Measurements from ENCODE around the gene CD160. TPM values are rescaled to one million over a fixed set of nuclear protein-coding genes. Genes with fewer than 3 reads are reported as not detected.

The CD160 gene
- total and polyA plus RNA-seq, 10 of the 15 experiments (the other 5 are each of a cell fraction or from before 2014, with no cell fraction given): 0.06 to 1.1 (median 0.26) TPM; not detected in 5

DNA sequence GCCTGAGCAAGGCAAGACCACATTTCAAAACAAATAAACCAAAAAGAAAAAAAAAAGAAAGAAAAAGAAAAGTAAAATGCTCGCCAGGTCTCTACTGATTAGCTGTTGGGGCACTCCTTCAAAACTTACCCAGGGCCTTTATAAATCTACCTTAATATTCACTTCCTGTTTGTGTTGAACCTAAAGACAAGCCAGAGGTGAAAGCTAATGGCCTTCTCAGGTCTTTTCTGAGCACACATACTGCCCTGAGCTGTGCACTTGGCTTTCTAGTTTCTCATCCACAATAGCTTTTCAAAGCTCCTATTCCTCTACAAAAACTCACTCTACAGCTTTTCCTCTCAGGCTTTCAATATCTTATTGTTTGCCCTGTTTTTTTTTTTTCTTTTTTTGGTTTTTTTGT, 54.1 kb downstream of the CD160 start:
- CTCF ChIA-PET: interaction anchor here (0.5 to 1.7 kb wide), 4 partner anchors 12 to 72 kb away, joined by 3 to 4 read pairs (median 4); partner anchors contain the start of gene NUDT17
- in situ Hi-C loops (cut with MboI): no loop called here
- no peak overlapping the region for H3K9ac ChIP-seq (ENCODE audit: control insufficient read depth, insufficient read depth, low read length)
- H2AFZ ChIP-seq (ENCODE audit: control insufficient read depth, low read depth, low read length): no peak overlapping the region
- intact Hi-C loops (cut with micrococcal nuclease; ENCODE audit: unreplicated experiment): no loop called here
- no peak overlapping the region; the same call in 1 of the 2 replicates for H3K27ac ChIP-seq (ENCODE audit: control insufficient read depth, insufficient read depth)
- WGBS (ENCODE audit: insufficient coverage, insufficient replicate concordance, low lambda C conversion rate, missing lambda C conversion rate): 100% methylated on average over 1 of the region's 1 CpG
- H3K79me2 ChIP-seq (ENCODE audit: control insufficient read depth, insufficient read depth, low read length): no peaks in the 10 kb centered on the region
- no TSS peak for BruUV-seq (replicated peaks)
- SMC1A ChIA-PET (ENCODE audit: uncharacterized antibody, unreplicated experiment): interaction anchor here (0.8 to 1.5 kb wide), 4 partner anchors 11 to 52 kb away, joined by 3 to 4 read pairs (median 4); no protein-coding TSS in a partner anchor
- peaks cover 0 to 10% of the 10 kb centered on the region in 2 experiments; a peak in 2 of 4 replicates for H3K36me3 ChIP-seq (ENCODE audit: control insufficient read depth in 2 of 2, insufficient read depth in 2 of 2, low read length in 1 of 2)
- H3K4me1 ChIP-seq (ENCODE audit: control insufficient read depth, insufficient read depth, low read length): no peaks in the 10 kb centered on the region
- peak; percentile 44 for FAIRE-seq
- DNase-seq (ENCODE audit: low read depth, low spot score): no peak
- no peak for ATAC-seq
- no peak for TF ChIP-seq SUPT20H (IDR thresholded peaks at IDR 0.05; ENCODE audit: borderline replicate concordance, control insufficient read depth, low read depth, low read length)
- TF ChIP-seq SPI1 (IDR thresholded peaks at IDR 0.05; ENCODE audit: borderline replicate concordance, insufficient read depth, low read depth, low read length): peak; percentile 32; the same call in 1 of the 2 replicates
- TF ChIP-seq REST (IDR thresholded peaks at IDR 0.05; ENCODE audit: low read depth, low read length): no peak
- TF ChIP-seq NR2F1 (conservative IDR thresholded peaks at IDR 0.05): no peak
- no peaks in the 10 kb centered on the region for H3K9me3 ChIP-seq (replicated peaks; ENCODE audit: control insufficient read depth, insufficient read depth, low read length)
- no peaks in the 10 kb centered on the region for H3K27me3 ChIP-seq (replicated peaks in 1 of 2; ENCODE audit: control insufficient read depth in 2 of 2, insufficient read depth in 2 of 2, low read length in 1 of 2)
- H3K4me3 ChIP-seq: no peak overlapping the region
- RAD21 ChIA-PET (ENCODE audit: unreplicated experiment): interaction anchor here (1.6 kb wide), 1 partner anchor 12 kb away, joined by 7 read pairs; no protein-coding TSS in a partner anchor
- H4K20me1 ChIP-seq (ENCODE audit: control insufficient read depth, insufficient read depth): no peaks in the 10 kb centered on the region
- H3K4me2 ChIP-seq (ENCODE audit: control insufficient read depth, insufficient read depth): no peak overlapping the region
- POLR2A ChIA-PET: interaction anchor here (0.7 kb wide), 1 partner anchor 188 kb away, joined by 3 read pairs; no protein-coding TSS in a partner anchor

Measured in GM12878 (cell line).